HS-5 (cell line): ENCODE measurements around the gene PGAP3.

Experiments used
- DNase-seq: peaks from one replicate; pipeline ENCODE4 v3.0.0-alpha.2; 2012; ENCODE audit warnings: low read depth

Gene PGAP3

DNA sequence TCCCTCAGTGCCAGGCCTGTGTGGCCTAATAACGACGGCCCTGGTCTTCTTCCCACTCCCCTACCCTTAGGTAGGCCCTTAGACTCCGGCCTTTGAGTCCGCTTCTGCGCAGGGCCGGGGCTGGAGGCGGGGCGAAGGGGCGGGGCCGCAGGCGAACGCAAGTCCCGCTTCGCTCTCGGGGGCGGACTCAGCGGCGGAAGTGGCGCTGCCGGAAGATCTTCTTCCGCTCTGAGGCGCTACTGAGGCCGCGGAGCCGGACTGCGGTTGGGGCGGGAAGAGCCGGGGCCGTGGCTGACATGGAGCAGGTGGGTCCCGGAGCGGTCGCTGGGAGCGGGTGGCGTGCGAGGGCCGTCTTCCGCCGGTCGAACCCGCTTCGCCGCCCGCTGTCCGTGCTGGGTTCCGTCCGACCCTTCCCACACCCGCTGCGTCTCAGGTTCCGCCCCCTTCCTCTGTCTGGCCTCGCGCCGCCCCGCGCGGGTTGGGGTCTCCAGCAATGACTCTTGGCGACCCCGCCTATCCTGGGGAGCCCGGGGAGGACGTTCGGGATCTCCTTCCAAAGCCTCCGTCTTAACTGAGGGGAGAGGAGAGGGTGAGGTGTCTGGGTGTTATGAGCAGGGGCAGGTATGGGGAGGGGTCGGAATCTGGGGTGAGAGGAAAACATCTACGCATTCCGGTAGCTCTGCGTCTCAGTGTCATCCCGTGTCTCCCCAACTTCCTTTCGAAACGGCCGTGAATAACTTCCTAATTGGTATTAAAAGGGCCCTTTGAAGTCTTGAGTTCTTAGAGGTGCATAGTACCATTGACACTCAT, 50.7 kb downstream of the PGAP3 start, which contains the start of gene STARD3:
Gene STARD3, plus strand, starts transcription at position 218 of the 810 bp plus-strand sequence. CDS start 16,388 bp downstream, outside the sequence.
- peak; percentile 34 for DNase-seq

DNA sequence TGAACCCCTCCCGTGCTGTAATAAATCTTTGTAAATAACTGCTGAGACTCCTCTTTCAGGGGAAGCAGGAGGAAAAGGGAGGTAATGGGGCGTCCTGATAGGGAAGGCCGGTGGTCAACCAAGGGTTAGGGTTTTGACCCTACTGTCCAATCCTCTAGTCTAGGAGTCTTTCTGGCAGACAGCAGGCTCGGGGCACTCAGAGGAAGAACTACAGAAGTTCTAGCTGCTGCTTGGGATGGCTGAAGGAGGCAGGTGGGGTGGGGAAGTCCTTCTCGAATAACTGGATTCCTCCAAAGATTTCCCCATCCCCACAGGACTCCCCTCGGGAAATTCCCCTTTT, 51.3 kb downstream of the PGAP3 start:
- no peak for DNase-seq

DNA sequence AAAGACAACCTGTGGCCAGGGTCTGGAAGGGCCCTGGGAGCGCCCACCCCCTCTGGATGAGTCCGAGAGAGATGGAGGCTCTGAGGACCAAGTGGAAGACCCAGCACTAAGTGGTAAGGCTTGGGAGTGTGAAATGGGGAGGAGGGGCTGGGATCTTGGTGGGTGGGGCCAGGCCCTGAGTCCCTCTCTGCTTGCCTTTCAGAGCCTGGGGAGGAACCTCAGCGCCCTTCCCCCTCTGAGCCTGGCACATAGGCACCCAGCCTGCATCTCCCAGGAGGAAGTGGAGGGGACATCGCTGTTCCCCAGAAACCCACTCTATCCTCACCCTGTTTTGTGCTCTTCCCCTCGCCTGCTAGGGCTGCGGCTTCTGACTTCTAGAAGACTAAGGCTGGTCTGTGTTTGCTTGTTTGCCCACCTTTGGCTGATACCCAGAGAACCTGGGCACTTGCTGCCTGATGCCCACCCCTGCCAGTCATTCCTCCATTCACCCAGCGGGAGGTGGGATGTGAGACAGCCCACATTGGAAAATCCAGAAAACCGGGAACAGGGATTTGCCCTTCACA, 52.2 kb downstream of the PGAP3 start:
- DNase-seq: no peak

DNA sequence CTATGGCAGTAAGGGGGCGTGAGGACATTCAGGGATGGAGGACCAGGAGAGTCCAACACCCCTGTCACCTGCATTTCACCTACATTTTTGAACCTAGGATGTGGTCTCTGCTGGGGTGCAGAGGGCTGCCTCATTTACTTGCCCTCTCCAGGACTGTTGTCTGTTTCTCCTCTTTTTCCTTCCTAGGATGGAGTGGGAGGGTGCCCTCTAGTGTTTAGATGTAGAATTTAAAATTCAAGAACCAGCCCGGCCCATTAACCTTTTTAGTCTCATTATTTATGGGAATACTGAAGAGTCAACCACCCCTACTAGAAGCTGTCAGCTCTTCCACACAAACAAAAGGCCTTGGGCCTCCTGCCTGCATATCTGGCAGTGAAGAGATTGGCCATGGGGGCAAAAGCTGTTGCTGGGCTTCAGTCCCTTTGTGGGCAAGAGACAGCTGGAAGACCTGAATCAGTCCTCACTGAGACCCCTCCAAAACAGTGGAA, 53.4 kb downstream of the PGAP3 start:
- no peak for DNase-seq

DNA sequence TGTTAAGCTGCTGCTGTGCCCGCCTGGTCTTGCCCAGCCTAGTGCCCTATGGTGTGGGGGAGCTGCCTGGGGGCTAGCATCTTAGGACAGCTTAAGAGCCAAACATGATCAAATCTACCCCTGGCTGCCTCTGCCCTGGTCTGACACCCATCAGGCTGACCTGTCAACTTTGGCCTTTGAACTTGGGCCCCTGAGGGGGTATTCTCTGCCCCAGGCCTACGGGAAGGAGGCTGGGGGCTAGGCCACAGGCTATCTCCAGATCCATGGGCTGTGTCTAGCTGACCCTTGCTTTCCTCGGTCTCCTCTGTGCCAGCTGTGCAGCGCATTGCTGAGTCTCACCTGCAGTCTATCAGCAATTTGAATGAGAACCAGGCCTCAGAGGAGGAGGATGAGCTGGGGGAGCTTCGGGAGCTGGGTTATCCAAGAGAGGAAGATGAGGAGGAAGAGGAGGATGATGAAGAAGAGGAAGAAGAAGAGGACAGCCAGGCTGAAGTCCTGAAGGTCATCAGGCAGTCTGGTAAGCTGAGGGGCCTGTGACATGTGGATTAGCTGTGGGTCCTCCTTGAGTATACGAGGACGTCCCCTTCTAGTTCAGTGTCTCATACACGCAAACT, 54.2 kb downstream of the PGAP3 start:
- no peak for DNase-seq

DNA sequence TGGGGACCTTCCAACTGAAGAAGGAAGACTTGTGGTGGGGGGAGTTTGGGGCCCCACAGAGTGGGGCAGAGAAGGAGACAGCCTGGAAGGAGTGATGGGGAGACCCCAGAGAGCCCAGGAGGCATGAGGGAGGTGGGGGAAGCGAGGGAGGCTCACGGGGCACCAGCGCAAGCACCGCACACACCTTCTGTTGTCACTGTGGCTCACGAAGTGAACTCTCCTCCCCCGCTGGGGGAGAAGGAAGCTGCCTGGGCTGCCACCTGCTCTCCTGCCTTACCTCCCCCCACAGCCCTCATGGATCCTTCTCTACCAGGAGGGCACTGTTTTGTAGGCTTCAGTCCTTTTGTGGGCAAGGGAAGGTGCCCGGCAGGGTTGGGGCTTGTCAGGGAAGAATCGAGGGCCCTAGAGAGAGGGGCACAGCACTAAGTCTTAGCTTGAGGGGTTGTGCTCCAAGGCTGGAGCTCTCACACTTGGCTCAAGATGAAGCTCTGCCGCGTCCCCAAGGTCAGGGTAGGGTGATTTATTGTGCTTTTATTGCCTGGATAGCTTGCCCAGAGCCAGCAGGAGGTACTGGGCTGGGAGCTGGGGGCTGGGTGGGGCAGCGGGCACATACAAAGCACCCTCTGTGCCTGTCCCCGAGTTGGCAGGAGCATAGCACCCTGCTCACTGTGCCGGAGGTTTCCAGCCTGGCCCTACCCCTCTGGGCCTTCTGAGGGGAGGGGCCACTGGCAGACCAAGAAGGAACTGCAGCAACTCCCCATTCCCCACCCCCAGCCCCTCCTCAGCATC, 55.5 kb downstream of the PGAP3 start:
- DNase-seq: no peak

DNA sequence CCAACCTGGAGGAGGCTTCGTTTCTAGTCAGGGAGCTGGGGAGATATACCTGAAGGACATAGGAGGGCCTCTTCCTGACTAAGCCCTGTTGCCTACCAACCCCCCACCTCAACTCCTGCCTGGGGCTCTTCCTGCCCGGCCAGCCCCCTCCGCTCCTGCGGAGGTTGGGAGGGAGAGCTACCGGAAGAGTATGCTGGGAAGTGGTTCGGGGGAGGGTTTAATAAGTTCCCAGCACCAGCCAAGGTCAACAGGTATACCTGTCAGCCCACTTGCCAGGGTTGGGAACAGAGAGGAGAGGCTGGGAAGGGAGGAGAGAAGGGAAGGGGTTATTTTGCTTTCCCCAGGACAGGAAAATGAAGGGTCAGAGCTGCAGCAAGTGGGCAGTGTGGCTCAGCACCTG, 56.5 kb downstream of the PGAP3 start:
- no peak for DNase-seq

DNA sequence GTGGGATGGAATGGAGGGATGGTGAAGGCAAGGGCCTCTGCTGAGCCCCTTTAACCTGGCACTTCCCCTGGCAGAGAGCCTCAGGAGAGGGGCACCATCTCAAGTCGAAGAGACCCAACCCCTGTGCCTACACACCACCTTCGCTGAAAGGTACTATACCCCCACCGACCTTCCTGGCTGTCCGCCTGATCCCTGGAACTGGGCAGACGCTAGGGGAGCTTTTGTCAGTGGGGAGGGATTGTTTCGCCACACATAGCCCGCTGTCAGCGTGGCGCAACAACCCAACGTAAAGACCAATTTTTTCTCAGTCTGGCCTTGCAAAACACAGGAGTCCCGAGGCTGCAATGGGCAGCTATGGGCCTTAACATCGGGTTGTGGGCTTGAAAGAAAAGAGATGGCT, 58.0 kb downstream of the PGAP3 start:
- no peak for DNase-seq

DNA sequence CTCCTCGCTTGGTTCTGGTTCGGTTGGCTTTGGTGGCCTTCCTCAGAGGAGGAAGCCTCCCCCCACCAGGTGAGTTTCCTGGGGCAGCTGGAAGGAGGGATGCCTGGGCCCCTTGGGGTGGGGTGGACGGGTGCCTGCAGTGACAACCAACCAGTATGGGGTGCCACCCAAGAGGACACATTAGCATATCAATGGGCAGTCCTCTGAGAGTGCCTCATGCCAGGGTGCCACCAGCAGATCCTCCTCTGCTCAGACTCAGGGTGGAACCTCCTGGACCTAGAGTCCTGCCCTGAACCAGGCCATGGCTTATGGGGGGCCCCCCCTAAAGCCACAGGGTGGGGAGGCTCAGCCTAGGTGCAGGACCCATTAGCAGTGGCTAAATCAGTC, 58.4 kb downstream of the PGAP3 start:
- no peak for DNase-seq

DNA sequence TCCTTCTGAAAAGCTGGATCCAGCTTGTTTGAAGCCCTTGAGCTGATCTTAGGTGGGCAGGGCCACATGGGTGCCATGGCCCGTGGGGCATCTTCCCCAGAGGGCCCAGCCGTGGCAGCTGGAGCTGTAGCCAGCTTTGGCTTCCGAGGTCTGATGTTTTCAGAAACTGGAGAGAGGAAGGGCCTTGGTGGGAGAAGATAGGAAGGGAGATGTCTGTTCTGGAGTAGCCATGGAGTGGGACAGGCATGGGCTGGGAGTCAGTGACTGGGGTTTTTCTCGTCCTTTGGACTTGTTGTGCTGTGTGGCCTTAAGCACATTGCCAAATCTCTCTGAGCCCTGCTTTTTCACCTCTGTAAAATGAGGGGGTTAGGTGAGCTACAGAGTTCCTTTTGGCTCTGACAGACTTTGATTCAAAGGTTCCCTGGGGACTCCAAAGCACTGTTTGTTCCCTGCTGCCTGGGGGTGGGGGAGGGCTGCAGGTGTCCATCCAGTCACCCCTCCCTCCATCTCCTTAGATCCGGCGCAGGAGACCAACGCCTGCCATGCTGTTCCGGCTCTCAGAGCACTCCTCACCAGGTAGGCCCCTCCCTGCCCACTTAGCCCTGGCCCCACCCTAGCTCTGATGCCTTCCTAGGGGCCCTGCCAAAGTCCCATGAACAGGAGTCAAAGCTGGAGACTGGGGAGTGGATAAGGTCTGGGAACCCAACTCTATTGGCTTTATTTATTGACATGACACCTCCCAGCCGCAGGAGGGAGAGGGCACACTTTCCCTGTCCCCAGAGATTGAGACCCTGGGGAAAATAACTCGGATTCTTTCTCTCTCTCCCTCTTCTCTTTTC, 59.0 kb downstream of the PGAP3 start:
- DNase-seq: no peak

DNA sequence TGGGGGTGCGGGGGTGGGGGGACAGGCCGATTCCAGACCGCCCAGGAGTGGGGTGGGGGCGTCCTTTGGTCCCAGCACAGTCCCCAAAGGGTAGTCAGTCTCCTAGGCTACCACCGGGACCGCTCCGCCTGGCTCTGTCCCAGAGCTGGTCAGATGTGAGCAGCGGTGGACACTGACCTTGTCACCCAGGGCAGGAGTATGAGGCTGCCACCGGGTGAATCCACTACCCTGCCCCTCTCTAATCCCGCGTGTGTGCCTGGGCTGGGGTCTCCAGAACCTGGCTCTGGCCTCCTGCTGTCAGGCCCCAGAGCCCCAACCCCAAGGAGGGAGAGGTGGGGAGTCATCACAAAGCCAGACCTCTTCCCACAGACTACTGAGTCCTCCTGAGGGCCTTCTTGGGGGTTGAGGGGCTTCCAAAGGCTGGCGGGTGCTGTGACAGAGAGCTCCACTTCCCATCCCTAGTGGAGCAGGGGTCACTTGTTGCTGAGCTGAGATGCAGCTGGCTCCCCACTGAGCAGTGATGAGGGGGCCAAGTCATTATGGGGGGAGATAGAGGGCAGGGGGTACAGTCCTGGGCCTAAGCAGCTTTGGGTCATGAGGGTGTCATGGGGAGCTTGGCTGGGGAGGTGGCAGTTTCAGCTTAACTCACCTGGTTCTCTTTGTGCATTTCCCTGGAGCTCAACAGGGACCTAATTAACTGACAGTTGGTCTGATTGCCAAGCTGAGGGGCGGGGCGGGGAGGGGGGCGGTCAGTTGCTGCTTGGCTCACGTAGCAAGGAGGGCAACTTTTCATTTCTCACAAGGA, 59.9 kb downstream of the PGAP3 start:
- DNase-seq: no peak

DNA sequence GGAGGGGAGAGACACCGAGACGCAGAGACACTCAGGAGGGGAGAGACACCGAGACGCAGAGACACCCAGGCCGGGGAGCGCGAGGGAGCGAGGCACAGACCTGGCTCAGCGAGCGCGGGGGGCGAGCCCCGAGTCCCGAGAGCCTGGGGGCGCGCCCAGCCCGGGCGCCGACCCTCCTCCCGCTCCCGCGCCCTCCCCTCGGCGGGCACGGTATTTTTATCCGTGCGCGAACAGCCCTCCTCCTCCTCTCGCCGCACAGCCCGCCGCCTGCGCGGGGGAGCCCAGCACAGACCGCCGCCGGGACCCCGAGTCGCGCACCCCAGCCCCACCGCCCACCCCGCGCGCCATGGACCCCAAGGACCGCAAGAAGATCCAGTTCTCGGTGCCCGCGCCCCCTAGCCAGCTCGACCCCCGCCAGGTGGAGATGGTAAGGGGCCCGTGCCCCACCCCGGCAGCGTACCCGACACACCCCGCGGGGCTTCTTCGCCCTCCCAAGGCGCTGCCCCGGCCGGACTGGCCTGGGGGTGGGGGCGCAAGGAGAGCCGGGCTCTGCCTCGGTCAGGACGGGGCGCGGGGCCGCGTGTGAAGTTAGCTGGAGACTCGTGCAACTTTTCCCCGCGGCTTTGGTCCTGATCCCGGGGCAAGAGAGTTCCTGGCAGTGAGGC, 60.7 kb downstream of the PGAP3 start:
- DNase-seq: no peak

DNA sequence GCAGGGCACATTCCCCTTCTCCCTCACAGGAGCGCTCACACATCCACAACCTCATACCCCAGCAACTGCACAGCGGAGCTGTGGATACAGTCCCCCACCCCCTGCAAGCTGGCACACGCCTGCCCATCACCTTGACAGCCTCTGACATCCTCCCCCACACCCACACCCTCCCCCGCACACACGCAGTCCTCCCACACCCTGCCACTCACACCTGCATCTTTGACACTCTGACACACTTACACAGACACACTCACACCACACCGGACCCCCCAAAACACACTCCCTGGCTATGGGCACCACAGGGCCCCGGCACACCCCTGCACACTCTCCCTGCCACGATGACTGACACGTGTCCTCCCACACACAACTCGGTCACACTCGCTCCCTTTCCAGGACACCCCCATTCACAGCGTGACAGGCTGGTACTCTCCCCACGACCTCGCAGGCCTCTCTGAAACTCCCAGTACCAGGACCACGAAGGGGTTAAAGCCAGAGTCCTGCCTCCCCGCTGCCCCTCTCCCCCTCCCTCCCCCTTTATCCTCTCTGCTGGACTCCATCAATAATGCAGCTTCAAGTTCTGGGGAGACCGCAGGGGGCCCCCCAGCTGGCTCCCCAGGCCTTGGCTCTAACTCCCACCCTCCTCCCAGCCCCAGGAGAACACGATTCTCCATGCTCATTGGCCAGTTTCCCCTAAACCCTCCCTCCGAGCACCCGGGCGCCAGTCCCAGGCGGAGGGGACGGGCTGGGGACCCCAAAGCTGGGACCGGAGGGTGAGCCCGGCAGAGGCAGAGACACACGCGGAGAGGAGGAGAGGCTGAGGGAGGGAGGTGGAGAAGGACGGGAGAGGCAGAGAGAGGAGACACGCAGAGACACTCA, 61.4 kb downstream of the PGAP3 start, which contains the start of gene PPP1R1B:
Gene PPP1R1B, plus strand, starts transcription at position 782 of the 876 bp plus-strand sequence. CDS start 441 bp downstream, outside the sequence.
- DNase-seq: no peak

DNA sequence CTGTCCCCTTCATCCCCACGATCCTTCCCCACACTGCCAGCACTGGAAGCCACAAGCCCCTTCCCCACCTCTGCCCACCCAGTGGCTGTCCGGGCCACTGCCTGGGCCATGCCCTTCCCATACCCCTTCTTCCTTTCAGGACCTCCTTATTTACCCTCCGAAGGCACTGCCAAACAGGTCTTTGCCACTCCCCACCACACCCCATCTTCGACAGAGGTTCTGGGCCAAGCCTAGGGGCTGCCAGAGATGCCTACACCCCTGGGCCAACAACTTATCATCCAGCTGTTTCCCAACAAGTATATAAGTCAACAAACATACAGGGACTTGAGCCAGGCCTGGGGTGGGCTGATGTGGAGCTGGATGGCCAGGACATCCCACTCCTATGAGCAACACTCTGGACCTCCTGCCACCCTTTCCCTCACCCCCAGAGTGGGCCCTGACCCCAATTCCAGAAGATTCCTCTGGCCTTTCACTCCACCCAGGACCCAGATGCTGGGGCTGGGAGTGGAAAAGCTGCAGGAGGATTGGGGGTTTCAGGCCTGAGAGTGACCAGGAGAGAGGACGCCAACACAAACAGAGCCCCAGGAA, 62.6 kb downstream of the PGAP3 start:
- DNase-seq: no peak

DNA sequence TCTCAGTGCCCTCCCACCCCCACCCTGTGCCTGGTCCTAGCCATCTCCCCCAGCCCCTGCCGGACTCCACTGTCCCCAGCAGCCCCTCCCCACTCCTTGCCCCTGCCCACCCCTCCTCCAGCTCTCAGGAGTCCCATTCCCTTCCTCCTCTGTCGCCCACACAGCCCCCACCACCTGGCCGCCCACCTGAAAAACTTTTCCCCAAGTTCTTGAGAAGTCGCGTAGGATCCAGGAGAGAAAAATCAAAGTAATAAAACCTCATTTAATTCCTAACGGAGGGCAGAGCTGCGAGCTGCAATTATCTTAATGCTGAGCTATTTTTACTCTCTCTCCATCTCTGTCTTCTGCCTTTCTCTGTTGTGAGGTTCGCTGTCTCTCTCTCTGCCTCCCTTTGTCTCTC, 63.5 kb downstream of the PGAP3 start:
- DNase-seq: no peak

DNA sequence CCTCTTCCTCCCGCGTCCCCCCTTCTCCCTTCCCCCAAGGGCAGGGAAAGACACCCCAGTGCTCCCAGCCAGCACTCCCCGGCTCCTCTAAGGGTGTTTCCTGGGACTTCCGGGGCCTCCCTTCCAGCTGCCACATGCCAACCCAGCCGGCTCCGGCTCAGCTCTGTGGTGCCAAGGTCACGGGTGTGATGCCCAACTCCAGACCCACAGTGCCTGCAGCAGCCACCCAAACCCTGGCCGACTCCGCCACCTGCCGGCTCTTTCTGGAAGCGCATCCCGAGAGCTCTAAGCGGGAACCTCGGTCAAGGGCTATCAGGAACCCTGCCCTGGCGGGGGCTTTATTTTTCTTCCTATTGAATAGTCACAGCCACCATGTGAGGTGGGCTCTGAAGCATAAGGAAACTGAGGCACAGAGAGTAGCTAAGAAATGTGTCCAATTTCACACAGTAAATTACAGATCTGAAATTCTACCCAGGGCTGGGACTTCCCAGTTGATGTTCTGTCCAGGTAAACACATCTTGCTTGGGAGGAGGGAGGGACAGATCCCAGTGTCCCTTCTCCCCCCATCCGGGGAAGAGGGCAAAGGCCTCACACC, 64.4 kb downstream of the PGAP3 start:
- peak; percentile 33 for DNase-seq

DNA sequence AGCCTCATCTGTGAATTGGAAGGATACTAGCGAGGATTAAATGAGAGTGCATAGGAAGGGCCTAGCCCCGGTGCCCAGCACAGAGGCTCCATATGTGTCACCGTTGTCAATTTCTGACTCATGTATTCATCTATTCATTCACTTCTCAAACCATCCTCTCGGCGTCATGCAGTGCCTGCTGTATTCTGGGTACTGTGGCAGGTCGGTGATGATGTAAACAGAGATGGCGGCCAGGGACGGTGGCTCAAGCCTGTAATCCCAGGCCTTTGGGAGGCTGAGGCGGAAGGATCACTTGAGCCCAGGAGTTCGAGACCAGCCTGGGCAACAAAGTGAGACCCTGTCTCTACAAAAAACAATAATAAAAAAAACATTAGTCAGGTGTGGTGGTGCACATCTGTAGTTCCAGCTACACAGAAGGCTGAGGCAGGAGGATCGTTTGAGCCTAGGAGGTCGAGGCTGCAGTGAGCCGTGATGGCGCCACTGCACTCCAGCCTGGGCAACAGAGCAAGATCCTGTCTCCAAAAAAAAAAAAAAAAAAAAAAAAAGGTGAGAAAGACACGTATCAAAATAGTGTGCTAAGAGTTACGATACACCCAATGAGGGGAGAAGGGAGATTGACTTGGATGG, 65.4 kb downstream of the PGAP3 start:
- no peak for DNase-seq
